Ishikawa (cell line): ENCODE data around the gene TMEM167B.

ENCODE experiments used
- CEBPB ChIP-seq: IDR thresholded peaks from 2 replicates; pipeline ENCODE4 v1.6.1; 2012
- CREB1 ChIP-seq: IDR thresholded peaks from 2 replicates; pipeline ENCODE4 v1.6.1; 2012; ENCODE audit warnings: low read depth
- EGR1 ChIP-seq: IDR thresholded peaks from 2 replicates; pipeline ENCODE4 v1.6.1; 2012
- EP300 ChIP-seq: IDR thresholded peaks from 2 replicates; pipeline ENCODE4 v1.6.1; 2012; ENCODE audit warnings: borderline replicate concordance
- FOXM1 ChIP-seq: IDR thresholded peaks from 2 replicates; pipeline ENCODE4 v1.6.1; 2012; ENCODE audit warnings: low read depth, borderline replicate concordance
- MAX ChIP-seq: IDR thresholded peaks from 2 replicates; pipeline ENCODE4 v1.6.1; 2012
- NFIC ChIP-seq: IDR thresholded peaks from 2 replicates; pipeline ENCODE4 v1.6.1; 2012
- RAD21 ChIP-seq: IDR thresholded peaks from 2 replicates; pipeline ENCODE4 v1.6.1; 2012; ENCODE audit warnings: low read depth
- REST ChIP-seq: IDR thresholded peaks from 2 replicates; pipeline ENCODE4 v1.6.1; 2012; ENCODE audit warnings: low read depth, mild to moderate bottlenecking
- TAF1 ChIP-seq: IDR thresholded peaks from 2 replicates; pipeline ENCODE4 v1.6.1; 2012; ENCODE audit warnings: low read depth, mild to moderate bottlenecking
- TCF12 ChIP-seq: IDR thresholded peaks from 2 replicates; pipeline ENCODE4 v1.6.1; 2012; ENCODE audit warnings: low read depth
- TEAD4 ChIP-seq: IDR thresholded peaks from 2 replicates; pipeline ENCODE4 v1.6.1; 2012
- USF1 ChIP-seq: IDR thresholded peaks from 2 replicates; pipeline ENCODE4 v1.6.1; 2012
- YY1 ChIP-seq: IDR thresholded peaks from 2 replicates; pipeline ENCODE4 v1.6.1; 2012; ENCODE audit warnings: low read depth
- ZBTB7A ChIP-seq: IDR thresholded peaks from 2 replicates; pipeline ENCODE4 v1.6.1; 2012; ENCODE audit warnings: low read depth

Gene TMEM167B

GRCh38 chr1:109046671-109047070, 43.9 kb upstream of the TMEM167B start:
- TF ChIP-seq TAF1 (no peak), MAX (no peak)

- TF ChIP-seq MAX (no peak), YY1 (no peak), TEAD4 (no peak), USF1 (no peak), REST (no peak)
These were observed 43.2 kb upstream of the TMEM167B start for GRCh38 chr1:109047339-109047738.

GRCh38 chr1:109048335-109048734, 42.2 kb upstream of the TMEM167B start:
- TF ChIP-seq EGR1 (no peak), USF1 (no peak), ZBTB7A (no peak), CEBPB (no peak), NFIC (no peak), TAF1 (no peak)

- TF ChIP-seq ZBTB7A: no peak
- no peak for TF ChIP-seq NFIC
- TF ChIP-seq EP300: no peak
- TF ChIP-seq CREB1: no peak
- TF ChIP-seq RAD21: no peak
- no peak for TF ChIP-seq TEAD4
- TF ChIP-seq EGR1: no peak
- TF ChIP-seq TCF12: no peak
- TF ChIP-seq MAX: no peak
- no peak for TF ChIP-seq REST
- TF ChIP-seq CEBPB: no peak
- no peak for TF ChIP-seq YY1
- no peak for TF ChIP-seq TAF1
- no peak for TF ChIP-seq USF1
- TF ChIP-seq FOXM1: no peak
These were observed 40.2 kb upstream of the TMEM167B start for GRCh38 chr1:109050228-109050995.

GRCh38 chr1:109056064-109056463, 34.5 kb upstream of the TMEM167B start:
- TF ChIP-seq MAX (no peak), CEBPB (no peak)

- TF ChIP-seq CREB1: no peak
- no peak for TF ChIP-seq ZBTB7A
- no peak for TF ChIP-seq EGR1
- TF ChIP-seq YY1: no peak
- no peak for TF ChIP-seq FOXM1
- no peak for TF ChIP-seq TAF1
- TF ChIP-seq RAD21: no peak
- TF ChIP-seq REST: no peak
These were observed 31.5 kb upstream of the TMEM167B start for GRCh38 chr1:109059026-109059425.
